AG08395 (cell line): ENCODE measurements around the gene EEF1AKMT1.

ENCODE experiments used
- DNase-seq: peaks from one replicate; pipeline ENCODE4 v3.0.0; 2012; ENCODE audit warnings: mixed read lengths, low spot score

Gene EEF1AKMT1

GRCh38 chr13:20696073-20696472, 77.7 kb downstream of the EEF1AKMT1 start:
- no peak for DNase-seq

GRCh38 chr13:20691616-20692015, 82.1 kb downstream of the EEF1AKMT1 start:
- no peak for DNase-seq

- no peak for DNase-seq
Observed at GRCh38 chr13:20689291-20689690, 84.5 kb downstream of the EEF1AKMT1 start.

GRCh38 chr13:20686863-20687579, 86.7 kb downstream of the EEF1AKMT1 start:
- DNase-seq, result no peak

- no peak for DNase-seq
Observed at GRCh38 chr13:20686167-20686566, 87.6 kb downstream of the EEF1AKMT1 start.

GRCh38 chr13:20685092-20685491, 88.7 kb downstream of the EEF1AKMT1 start:
- DNase-seq, result no peak

GRCh38 chr13:20684546-20684945, 89.2 kb downstream of the EEF1AKMT1 start:
- DNase-seq, result no peak

- no peak for DNase-seq
Observed at GRCh38 chr13:20684041-20684440, 89.7 kb downstream of the EEF1AKMT1 start.

- DNase-seq, result no peak
Observed at GRCh38 chr13:20682061-20682460, 91.7 kb downstream of the EEF1AKMT1 start.

GRCh38 chr13:20681481-20681880, 92.3 kb downstream of the EEF1AKMT1 start:
- peak; percentile 48 for DNase-seq

- no peak for DNase-seq
Observed at GRCh38 chr13:20680416-20681080, 93.2 kb downstream of the EEF1AKMT1 start.

GRCh38 chr13:20679879-20680278, 93.9 kb downstream of the EEF1AKMT1 start:
- DNase-seq, result no peak
